Smooth muscle cell of the brain vasculature (primary cell): ENCODE data around the gene SARS1.

Source experiments
- DNase-seq: peaks from one replicate; pipeline ENCODE4 v3.0.0-alpha.2; 2012; ENCODE audit warnings: low read depth, low spot score

Gene SARS1

GRCh38 chr1:109249654-109250401 lies 36.1 kb downstream of the SARS1 start:
- no peak for DNase-seq

GRCh38 chr1:109250454-109251276 lies 36.9 kb downstream of the SARS1 start:
- no peak for DNase-seq

GRCh38 chr1:109251277-109252166 lies 37.8 kb downstream of the SARS1 start:
- DNase-seq, result no peak

- no peak for DNase-seq
Observed at GRCh38 chr1:109252167-109252892, 38.6 kb downstream of the SARS1 start.

GRCh38 chr1:109252893-109253802 lies 39.4 kb downstream of the SARS1 start:
- no peak for DNase-seq

- no peak for DNase-seq
Observed at GRCh38 chr1:109253803-109254620, 40.3 kb downstream of the SARS1 start.

- DNase-seq, result no peak
Observed at GRCh38 chr1:109254621-109255096, 40.9 kb downstream of the SARS1 start.

- DNase-seq, result no peak
Observed at GRCh38 chr1:109255097-109255651, 41.5 kb downstream of the SARS1 start.

- DNase-seq, result no peak
Observed at GRCh38 chr1:109255678-109256077, 42.0 kb downstream of the SARS1 start.

- DNase-seq, result no peak
Observed at GRCh38 chr1:109256085-109256484, 42.4 kb downstream of the SARS1 start.

GRCh38 chr1:109256971-109257681 lies 43.4 kb downstream of the SARS1 start:
- no peak for DNase-seq

GRCh38 chr1:109257682-109258421 lies 44.1 kb downstream of the SARS1 start:
- no peak for DNase-seq

GRCh38 chr1:109258481-109259466 lies 45.1 kb downstream of the SARS1 start:
- DNase-seq, result no peak

GRCh38 chr1:109259674-109260557 lies 46.2 kb downstream of the SARS1 start:
- DNase-seq, result no peak

- DNase-seq, result no peak
Observed at GRCh38 chr1:109261006-109261405, 47.3 kb downstream of the SARS1 start.
